ENCODE data around the gene NEK6.

The NEK6 gene

GRCh38 chr9:124337562-124337961 lies 79.8 kb downstream of the NEK6 start:
- Histone ChIP-seq H3K36me3 (ENCODE audit: control insufficient read depth, insufficient read depth, low read length) (peaks cover 26% of the 10 kb centered on the region), H3K27ac (ENCODE audit: low read depth, low read length) (no peak overlapping the region), H3K4me3 (ENCODE audit: low read depth, low read length) (no peak overlapping the region), H3K4me1 (ENCODE audit: control insufficient read depth, insufficient read depth, low read length) (peaks cover 6% of the 10 kb centered on the region), H3K9me3 (ENCODE audit: control insufficient read depth, insufficient read depth, low read depth, low read length) (peaks cover 9% of the 10 kb centered on the region; the same call in 1 of the 2 replicates), H3K27me3 (ENCODE audit: control insufficient read depth, insufficient read depth, low read length) (no peaks in the 10 kb centered on the region), H3K9ac (ENCODE audit: low read length) (no peak overlapping the region)

- no peak overlapping the region for H3K27ac ChIP-seq (ENCODE audit: low read depth, low read length)
- no peaks in the 10 kb centered on the region for H3K27me3 ChIP-seq (ENCODE audit: control insufficient read depth, insufficient read depth, low read length)
- H3K9ac ChIP-seq (ENCODE audit: low read length) = no peak overlapping the region
- H3K36me3 ChIP-seq (ENCODE audit: control insufficient read depth, insufficient read depth, low read length) = peaks cover 31% of the 10 kb centered on the region
- peaks cover 17% of the 10 kb centered on the region for H3K4me1 ChIP-seq (ENCODE audit: control insufficient read depth, insufficient read depth, low read length)
- H3K9me3 ChIP-seq (ENCODE audit: control insufficient read depth, insufficient read depth, low read depth, low read length) = peaks cover 9% of the 10 kb centered on the region; the same call in 1 of the 2 replicates
- no peak overlapping the region for H3K4me3 ChIP-seq (ENCODE audit: low read depth, low read length)
These were observed 81.9 kb downstream of the NEK6 start for GRCh38 chr9:124339603-124340146.

GRCh38 chr9:124340219-124341069 lies 82.7 kb downstream of the NEK6 start:
- peaks cover 33% of the 10 kb centered on the region for H3K36me3 ChIP-seq (ENCODE audit: control insufficient read depth, insufficient read depth, low read length)
- peaks cover 9% of the 10 kb centered on the region; the same call in 1 of the 2 replicates for H3K9me3 ChIP-seq (ENCODE audit: control insufficient read depth, insufficient read depth, low read depth, low read length)
- H3K4me1 ChIP-seq (ENCODE audit: control insufficient read depth, insufficient read depth, low read length) = peaks cover 17% of the 10 kb centered on the region
- H3K9ac ChIP-seq (ENCODE audit: low read length) = no peak overlapping the region
- no peak overlapping the region for H3K27ac ChIP-seq (ENCODE audit: low read depth, low read length)
- H3K4me3 ChIP-seq (ENCODE audit: low read depth, low read length) = no peak overlapping the region
- H3K27me3 ChIP-seq (ENCODE audit: control insufficient read depth, insufficient read depth, low read length) = no peaks in the 10 kb centered on the region

- Histone ChIP-seq H3K36me3 (ENCODE audit: control insufficient read depth, insufficient read depth, low read length) (peaks cover 36% of the 10 kb centered on the region), H3K9ac (ENCODE audit: low read length) (no peak overlapping the region), H3K4me3 (ENCODE audit: low read depth, low read length) (no peak overlapping the region), H3K27ac (ENCODE audit: low read depth, low read length) (no peak overlapping the region), H3K9me3 (ENCODE audit: control insufficient read depth, insufficient read depth, low read depth, low read length) (peaks cover 9% of the 10 kb centered on the region; the same call in 1 of the 2 replicates), H3K27me3 (ENCODE audit: control insufficient read depth, insufficient read depth, low read length) (no peaks in the 10 kb centered on the region), H3K4me1 (ENCODE audit: control insufficient read depth, insufficient read depth, low read length) (peaks cover 17% of the 10 kb centered on the region)
These were observed 83.9 kb downstream of the NEK6 start for GRCh38 chr9:124341455-124342170.

GRCh38 chr9:124342402-124342775 lies 84.6 kb downstream of the NEK6 start:
- no peak overlapping the region for H3K9ac ChIP-seq (ENCODE audit: low read length)
- H3K9me3 ChIP-seq (ENCODE audit: control insufficient read depth, insufficient read depth, low read depth, low read length) = peaks cover 4% of the 10 kb centered on the region; the same call in 1 of the 2 replicates
- no peaks in the 10 kb centered on the region for H3K27me3 ChIP-seq (ENCODE audit: control insufficient read depth, insufficient read depth, low read length)
- peaks cover 17% of the 10 kb centered on the region for H3K4me1 ChIP-seq (ENCODE audit: control insufficient read depth, insufficient read depth, low read length)
- H3K27ac ChIP-seq (ENCODE audit: low read depth, low read length) = no peak overlapping the region
- H3K36me3 ChIP-seq (ENCODE audit: control insufficient read depth, insufficient read depth, low read length) = peaks cover 32% of the 10 kb centered on the region
- H3K4me3 ChIP-seq (ENCODE audit: low read depth, low read length) = no peak overlapping the region

GRCh38 chr9:124342776-124343485 lies 85.2 kb downstream of the NEK6 start:
- Histone ChIP-seq H3K27me3 (ENCODE audit: control insufficient read depth, insufficient read depth, low read length) (no peaks in the 10 kb centered on the region), H3K9ac (ENCODE audit: low read length) (no peak overlapping the region), H3K4me3 (ENCODE audit: low read depth, low read length) (no peak overlapping the region), H3K27ac (ENCODE audit: low read depth, low read length) (no peak overlapping the region), H3K9me3 (ENCODE audit: control insufficient read depth, insufficient read depth, low read depth, low read length) (no peaks in the 10 kb centered on the region), H3K4me1 (ENCODE audit: control insufficient read depth, insufficient read depth, low read length) (peaks cover 17% of the 10 kb centered on the region), H3K36me3 (ENCODE audit: control insufficient read depth, insufficient read depth, low read length) (peaks cover 32% of the 10 kb centered on the region)

- Histone ChIP-seq H3K4me1 (ENCODE audit: control insufficient read depth, insufficient read depth, low read length) (peaks cover 17% of the 10 kb centered on the region), H3K36me3 (ENCODE audit: control insufficient read depth, insufficient read depth, low read length) (peaks cover 37% of the 10 kb centered on the region), H3K27me3 (ENCODE audit: control insufficient read depth, insufficient read depth, low read length) (no peaks in the 10 kb centered on the region), H3K4me3 (ENCODE audit: low read depth, low read length) (no peak overlapping the region), H3K9ac (ENCODE audit: low read length) (no peak overlapping the region), H3K27ac (ENCODE audit: low read depth, low read length) (no peak overlapping the region), H3K9me3 (ENCODE audit: control insufficient read depth, insufficient read depth, low read depth, low read length) (no peaks in the 10 kb centered on the region)
These were observed 86.0 kb downstream of the NEK6 start for GRCh38 chr9:124343533-124344290.

- H3K27ac ChIP-seq (ENCODE audit: low read depth, low read length) = no peak overlapping the region
- H3K9ac ChIP-seq (ENCODE audit: low read length) = no peak overlapping the region
- H3K36me3 ChIP-seq (ENCODE audit: control insufficient read depth, insufficient read depth, low read length) = peaks cover 41% of the 10 kb centered on the region
- H3K4me3 ChIP-seq (ENCODE audit: low read depth, low read length) = no peak overlapping the region
- H3K4me1 ChIP-seq (ENCODE audit: control insufficient read depth, insufficient read depth, low read length) = peaks cover 16% of the 10 kb centered on the region
- H3K27me3 ChIP-seq (ENCODE audit: control insufficient read depth, insufficient read depth, low read length) = no peaks in the 10 kb centered on the region
- H3K9me3 ChIP-seq (ENCODE audit: control insufficient read depth, insufficient read depth, low read depth, low read length) = no peaks in the 10 kb centered on the region
These were observed 86.7 kb downstream of the NEK6 start for GRCh38 chr9:124344291-124345050.

- Histone ChIP-seq H3K36me3 (ENCODE audit: control insufficient read depth, insufficient read depth, low read length) (peaks cover 44% of the 10 kb centered on the region), H3K4me1 (ENCODE audit: control insufficient read depth, insufficient read depth, low read length) (peaks cover 14% of the 10 kb centered on the region), H3K9ac (ENCODE audit: low read length) (no peak overlapping the region), H3K27ac (ENCODE audit: low read depth, low read length) (no peak overlapping the region), H3K27me3 (ENCODE audit: control insufficient read depth, insufficient read depth, low read length) (no peaks in the 10 kb centered on the region), H3K9me3 (ENCODE audit: control insufficient read depth, insufficient read depth, low read depth, low read length) (no peaks in the 10 kb centered on the region), H3K4me3 (ENCODE audit: low read depth, low read length) (no peak overlapping the region)
These were observed 87.3 kb downstream of the NEK6 start for GRCh38 chr9:124345063-124345462.

All from HUES6 (cell line).